HepG2 (cell line): ENCODE measurements around the gene NPW. TPM values are rescaled to one million over a fixed set of nuclear protein-coding genes. Genes with fewer than 3 reads are reported as not detected.

Source experiments
- CBFB ChIP-seq: sonication (generic); formaldehyde crosslinking; IDR thresholded peaks from 2 replicates; pipeline ENCODE4 v1.4.0; 2020; ENCODE audit warnings: missing genetic modification reagents
- DMAP1 ChIP-seq: IDR thresholded peaks from 2 replicates; pipeline ENCODE4 v1.6.1; 2016
- ELF1 ChIP-seq: sonication (generic); formaldehyde crosslinking; IDR thresholded peaks from 2 replicates; pipeline ENCODE4 v1.4.0; 2020; ENCODE audit warnings: missing genetic modification reagents
- ETV5 ChIP-seq: IDR thresholded peaks from 2 replicates; pipeline ENCODE4 v1.6.1; 2018; ENCODE audit warnings: missing biosample characterization, missing genetic modification reagents, inconsistent platforms, borderline replicate concordance
- GATAD1 ChIP-seq: IDR thresholded peaks from 2 replicates; pipeline ENCODE4 v1.6.1; 2016; ENCODE audit warnings: missing genetic modification reagents, missing compliant biosample characterization
- HNRNPL ChIP-seq: fragments of 200-400 bp; formaldehyde crosslinking; IDR thresholded peaks from 2 replicates; pipeline ENCODE4 v1.6.1; 2017; ENCODE audit warnings: mild to moderate bottlenecking, low read depth, low read length
- HOMEZ ChIP-seq: IDR thresholded peaks from 2 replicates; pipeline ENCODE4 v1.6.1; 2016; ENCODE audit warnings: low read depth
- PCBP1 ChIP-seq: fragments of 200-400 bp; formaldehyde crosslinking; IDR thresholded peaks from 2 replicates; pipeline ENCODE4 v1.6.1; 2017; ENCODE audit warnings: mild to moderate bottlenecking, low read depth, low read length, borderline replicate concordance
- POLR2A ChIP-seq, 2 experiments: IDR thresholded peaks; 2 replicates each; pipeline ENCODE4 v1.6.1; 2011; ENCODE audit warnings: low read depth in 2 of 2, low read length in 2 of 2, mild to moderate bottlenecking in 1 of 2, moderate library complexity in 1 of 2; ENCODE audit not compliant: insufficient read depth in 1 of 2
- TFAP4 ChIP-seq: sonication (generic); IDR thresholded peaks from 2 replicates; pipeline ENCODE4 v1.6.1; 2016; ENCODE audit warnings: low read depth, borderline replicate concordance
- ZMAT3 ChIP-seq: sonication (generic); formaldehyde crosslinking; conservative IDR thresholded peaks from 2 replicates; pipeline ENCODE4 v1.7.0; 2021; ENCODE audit warnings: missing genetic modification reagents
- ZNF17 ChIP-seq: sonication (generic); formaldehyde crosslinking; IDR thresholded peaks from 2 replicates; pipeline ENCODE4 v1.5.0; 2020; ENCODE audit warnings: mild to moderate bottlenecking, missing genetic modification reagents
- ZNF224 ChIP-seq: sonication (generic); formaldehyde crosslinking; IDR thresholded peaks from 2 replicates; pipeline ENCODE4 v1.5.0; 2020; ENCODE audit warnings: mild to moderate bottlenecking, missing genetic modification reagents
- ZNF225 ChIP-seq: sonication (generic); formaldehyde crosslinking; IDR thresholded peaks from 2 replicates; pipeline ENCODE4 v1.4.0; 2020; ENCODE audit warnings: mild to moderate bottlenecking, missing genetic modification reagents
- ZNF30 ChIP-seq: sonication (generic); formaldehyde crosslinking; IDR thresholded peaks from 2 replicates; pipeline ENCODE4 v1.5.0; 2020; ENCODE audit warnings: mild to moderate bottlenecking, missing genetic modification reagents
- ZNF362 ChIP-seq: sonication (generic); formaldehyde crosslinking; IDR thresholded peaks from 2 replicates; pipeline ENCODE4 v1.4.0; 2020; ENCODE audit warnings: missing genetic modification reagents, mild to moderate bottlenecking, borderline replicate concordance
- ZSCAN31 ChIP-seq: sonication (generic); formaldehyde crosslinking; IDR thresholded peaks from 2 replicates; pipeline ENCODE4 v1.5.0; 2020; ENCODE audit warnings: low read depth, mild to moderate bottlenecking, missing genetic modification reagents
- polyA plus RNA-seq, 8 experiments: library from polyadenylated mRNA; depleted of rRNA in 3 of 8; stranded (reverse) in 7 of 8; unstranded in 1 of 8; fragments of >200 nt; fragmentation: Illumina TruSeq in 4 of 8; extraction: Trizol in 4 of 8; gene quantifications; 2 replicates each; pipeline versions ENCODE4 v1.2.1 to v1.2.3, GENCODE V29; 2011 to 2016; ENCODE audit warnings: low read depth in 4 of 8, missing spikeins in 1 of 8, mixed read lengths in 1 of 8; ENCODE audit not compliant: insufficient read depth in 1 of 8
- total RNA-seq, 5 experiments: library from RNA; depleted of rRNA; stranded (reverse); fragments of >200 nt; fragmentation: Illumina TruSeq; extraction: Trizol; gene quantifications; 2 replicates each; pipeline ENCODE4 v1.2.3, GENCODE V29; 2016; ENCODE audit warnings: low read depth in 1 of 5
- TF ChIP-seq, protein P1 (sequence below), 2 experiments: sonication (generic) in 1 of 2; formaldehyde crosslinking in 1 of 2; IDR thresholded peaks; 2 replicates each; pipeline versions ENCODE4 v1.4.0 to v1.6.1; 2018 to 2020; ENCODE audit warnings: missing genetic modification reagents in 2 of 2, borderline replicate concordance in 1 of 2, low read depth in 1 of 2, mild to moderate bottlenecking in 1 of 2, missing biosample characterization in 1 of 2
- TF ChIP-seq, protein P2 (sequence below): sonication (generic); formaldehyde crosslinking; IDR thresholded peaks from 2 replicates; pipeline ENCODE4 v1.5.0; 2020; ENCODE audit warnings: missing genetic modification reagents
- TF ChIP-seq, protein P3 (sequence below): sonication (generic); formaldehyde crosslinking; IDR thresholded peaks from 2 replicates; pipeline ENCODE4 v1.5.0; 2020; ENCODE audit warnings: missing genetic modification reagents

NPW gene
- total and polyA plus RNA-seq, 2 of the 13 experiments (the other 11 are each of a cell fraction or from before 2014, with no cell fraction given) = 0.24 to 0.97 TPM

DNA sequence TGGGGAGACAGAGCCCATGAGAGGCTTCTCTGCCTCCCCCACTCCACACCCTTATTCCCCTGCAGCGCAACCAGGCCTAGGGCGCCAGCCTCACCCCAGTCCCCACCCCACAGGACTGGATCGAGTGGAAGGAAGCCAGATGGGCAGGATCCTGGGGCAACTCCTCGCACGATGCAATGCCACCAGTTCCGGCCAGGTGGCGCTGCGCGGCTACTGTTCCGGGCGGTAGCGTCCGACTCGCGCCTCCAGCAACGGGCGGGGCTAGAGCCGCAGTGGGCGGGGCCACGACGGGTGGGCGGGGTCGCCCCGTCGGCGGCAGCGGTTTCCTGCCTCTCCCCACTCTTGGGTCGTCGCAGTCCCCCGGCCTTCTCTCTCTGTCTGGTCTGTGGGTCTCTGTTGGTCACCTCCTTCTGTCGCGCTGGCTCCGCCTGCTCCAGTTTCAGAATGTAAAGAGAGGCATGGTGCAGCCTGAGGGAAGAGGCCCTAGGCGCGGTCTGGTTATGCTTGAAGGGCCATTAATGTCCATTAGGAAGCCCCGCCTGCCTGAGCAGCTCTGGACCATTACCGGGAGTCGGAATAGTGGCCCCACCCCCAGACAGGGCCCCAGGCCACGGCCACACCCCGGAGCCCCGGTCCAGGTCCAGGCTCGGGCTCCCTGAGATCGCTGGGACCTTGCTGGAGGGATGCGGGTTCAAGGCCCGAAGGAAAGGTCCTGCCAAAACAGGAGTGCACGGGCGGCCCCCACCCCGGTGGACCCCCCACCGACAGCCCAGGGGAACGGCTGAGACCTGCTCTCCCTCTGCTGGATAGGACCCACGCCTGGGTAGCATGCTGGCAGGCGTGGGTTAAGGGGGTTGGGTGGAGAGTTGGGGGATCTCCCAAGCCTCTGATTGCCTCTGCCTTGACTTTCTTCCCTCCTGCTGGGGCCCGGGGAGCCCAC is 3.8 kb downstream of the NPW start (continued):
- TF ChIP-seq, protein P1, sequence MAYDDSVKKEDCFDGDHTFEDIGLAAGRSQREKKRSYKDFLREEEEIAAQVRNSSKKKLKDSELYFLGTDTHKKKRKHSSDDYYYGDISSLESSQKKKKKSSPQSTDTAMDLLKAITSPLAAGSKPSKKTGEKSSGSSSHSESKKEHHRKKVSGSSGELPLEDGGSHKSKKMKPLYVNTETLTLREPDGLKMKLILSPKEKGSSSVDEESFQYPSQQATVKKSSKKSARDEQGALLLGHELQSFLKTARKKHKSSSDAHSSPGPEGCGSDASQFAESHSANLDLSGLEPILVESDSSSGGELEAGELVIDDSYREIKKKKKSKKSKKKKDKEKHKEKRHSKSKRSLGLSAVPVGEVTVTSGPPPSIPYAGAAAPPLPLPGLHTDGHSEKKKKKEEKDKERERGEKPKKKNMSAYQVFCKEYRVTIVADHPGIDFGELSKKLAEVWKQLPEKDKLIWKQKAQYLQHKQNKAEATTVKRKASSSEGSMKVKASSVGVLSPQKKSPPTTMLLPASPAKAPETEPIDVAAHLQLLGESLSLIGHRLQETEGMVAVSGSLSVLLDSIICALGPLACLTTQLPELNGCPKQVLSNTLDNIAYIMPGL (CRISPR knock-in tag; IDR thresholded peaks at IDR 0.05; ENCODE audit: borderline replicate concordance in 1 of 2, low read depth in 1 of 2) = peak; percentile 86 to 87
- TF ChIP-seq DMAP1 (CRISPR knock-in tag) (peak; percentile 64), PCBP1 (0 out of 2 replicates have a peak, but pooled peaks have one; percentile 16), ZSCAN31 (peak; percentile 37; the same call in 1 of the 2 replicates), ZNF30 (CRISPR knock-in tag) (no peak), TFAP4 (no peak), ZNF362 (CRISPR knock-in tag) (peak; percentile 19; the same call in 1 of the 2 replicates), HNRNPL (0 out of 2 replicates have a peak, but pooled peaks have one; percentile 40), GATAD1 (CRISPR knock-in tag) (peak; percentile 81), HOMEZ (CRISPR knock-in tag) (peak; percentile 41; the same call in 1 of the 2 replicates), ZNF225 (CRISPR knock-in tag) (no peak), CBFB (CRISPR knock-in tag) (peak; percentile 46; the same call in 1 of the 2 replicates), ZNF224 (peak; percentile 70; the same call in 1 of the 2 replicates), ETV5 (CRISPR knock-in tag) (peak; percentile 66; the same call in 1 of the 2 replicates), ZMAT3 (CRISPR knock-in tag) (no peak; the same call in 1 of the 2 replicates), POLR2A (IDR thresholded peaks at IDR 0.05; ENCODE audit: insufficient read depth in 1 of 2, low read depth in 2 of 2, low read length in 2 of 2) (peak in 1 of 2 experiments; percentile 78; a peak in 2 of 4 replicates), ZNF17 (no peak), ELF1 (CRISPR knock-in tag) (peak; percentile 59; the same call in 1 of the 2 replicates)
- TF ChIP-seq, protein P2, sequence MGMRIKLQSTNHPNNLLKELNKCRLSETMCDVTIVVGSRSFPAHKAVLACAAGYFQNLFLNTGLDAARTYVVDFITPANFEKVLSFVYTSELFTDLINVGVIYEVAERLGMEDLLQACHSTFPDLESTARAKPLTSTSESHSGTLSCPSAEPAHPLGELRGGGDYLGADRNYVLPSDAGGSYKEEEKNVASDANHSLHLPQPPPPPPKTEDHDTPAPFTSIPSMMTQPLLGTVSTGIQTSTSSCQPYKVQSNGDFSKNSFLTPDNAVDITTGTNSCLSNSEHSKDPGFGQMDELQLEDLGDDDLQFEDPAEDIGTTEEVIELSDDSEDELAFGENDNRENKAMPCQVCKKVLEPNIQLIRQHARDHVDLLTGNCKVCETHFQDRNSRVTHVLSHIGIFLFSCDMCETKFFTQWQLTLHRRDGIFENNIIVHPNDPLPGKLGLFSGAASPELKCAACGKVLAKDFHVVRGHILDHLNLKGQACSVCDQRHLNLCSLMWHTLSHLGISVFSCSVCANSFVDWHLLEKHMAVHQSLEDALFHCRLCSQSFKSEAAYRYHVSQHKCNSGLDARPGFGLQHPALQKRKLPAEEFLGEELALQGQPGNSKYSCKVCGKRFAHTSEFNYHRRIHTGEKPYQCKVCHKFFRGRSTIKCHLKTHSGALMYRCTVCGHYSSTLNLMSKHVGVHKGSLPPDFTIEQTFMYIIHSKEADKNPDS (CRISPR knock-in tag) = 0 out of 2 replicates have a peak, but pooled peaks have one; percentile 39
- TF ChIP-seq, protein P3, sequence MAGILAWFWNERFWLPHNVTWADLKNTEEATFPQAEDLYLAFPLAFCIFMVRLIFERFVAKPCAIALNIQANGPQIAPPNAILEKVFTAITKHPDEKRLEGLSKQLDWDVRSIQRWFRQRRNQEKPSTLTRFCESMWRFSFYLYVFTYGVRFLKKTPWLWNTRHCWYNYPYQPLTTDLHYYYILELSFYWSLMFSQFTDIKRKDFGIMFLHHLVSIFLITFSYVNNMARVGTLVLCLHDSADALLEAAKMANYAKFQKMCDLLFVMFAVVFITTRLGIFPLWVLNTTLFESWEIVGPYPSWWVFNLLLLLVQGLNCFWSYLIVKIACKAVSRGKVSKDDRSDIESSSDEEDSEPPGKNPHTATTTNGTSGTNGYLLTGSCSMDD (CRISPR knock-in tag) = no peak
